GM12872 (cell line): ENCODE measurements around the gene CRACDL.

Experiments
- CTCF ChIP-seq: IDR thresholded peaks from 3 replicates; pipeline ENCODE4 v1.5.1; 2011; ENCODE audit warnings: low read depth, mild to moderate bottlenecking, low read length, moderate library complexity; ENCODE audit not compliant: insufficient read depth

CRACDL gene

GRCh38 chr2:98909317-98910211 is 26.5 kb downstream of the CRACDL start:
- no peak for TF ChIP-seq CTCF

DNA sequence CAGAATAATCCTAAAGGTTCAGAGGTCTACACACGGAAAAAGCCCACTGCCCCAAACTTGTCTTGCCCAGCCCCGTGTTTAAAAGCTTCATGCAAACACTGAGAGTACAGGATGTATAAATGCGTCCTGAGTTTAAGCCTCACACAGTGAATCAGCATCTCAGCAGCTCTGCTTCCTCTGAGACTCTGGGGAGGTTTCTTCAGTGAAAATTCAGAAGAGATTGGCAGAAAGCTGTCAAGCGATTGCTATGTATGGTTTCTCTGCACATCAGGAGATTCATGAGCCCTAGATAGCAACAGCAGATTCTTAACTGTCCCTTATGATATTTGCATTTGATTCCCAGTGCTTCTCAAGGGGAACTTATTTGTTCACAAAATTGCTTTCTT is 27.1 kb downstream of the CRACDL start:
- TF ChIP-seq CTCF = no peak

DNA sequence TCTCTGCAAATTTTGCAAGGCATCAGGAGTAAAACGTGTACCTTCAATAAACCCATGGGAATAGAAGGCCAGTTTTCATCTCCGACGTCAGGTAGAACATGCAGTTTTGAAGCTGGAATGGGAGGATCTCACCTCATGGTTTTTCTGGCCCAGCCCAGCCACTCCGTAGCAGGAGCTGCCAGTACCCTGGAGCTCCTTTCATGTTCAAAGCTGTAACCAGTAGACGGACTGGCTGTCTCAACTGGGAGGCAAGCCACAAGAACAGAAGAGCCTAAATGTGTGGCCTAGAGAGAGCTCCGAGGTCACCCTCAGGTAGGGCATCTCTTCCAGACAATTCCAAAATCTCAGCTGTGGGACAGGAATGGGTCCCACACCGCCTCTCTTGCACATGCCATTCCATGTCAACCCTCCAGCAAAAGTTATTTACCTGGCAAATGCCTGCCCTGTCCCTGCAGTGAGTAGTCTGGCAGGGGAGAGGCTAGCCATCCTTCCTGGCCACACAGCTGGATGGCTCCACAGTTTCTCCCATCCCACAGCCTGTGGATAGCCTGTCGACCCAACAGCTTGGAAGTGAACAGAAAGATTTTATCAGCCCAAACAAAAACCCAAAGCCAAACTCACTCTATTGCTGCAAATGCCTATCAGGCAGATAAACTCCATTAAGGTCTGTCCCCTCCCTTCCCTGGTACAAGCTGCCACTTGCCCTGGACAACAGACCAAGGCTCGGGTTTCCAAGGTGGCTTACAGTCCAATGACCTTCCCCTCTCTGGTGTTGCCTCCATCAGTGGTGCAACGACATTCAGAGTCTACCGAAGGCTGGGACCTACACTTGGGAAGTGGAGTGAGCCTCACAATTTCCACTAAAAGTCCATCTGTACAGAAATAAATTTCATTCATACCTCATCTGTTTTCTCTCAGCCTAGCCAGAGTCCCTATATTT is 27.8 kb downstream of the CRACDL start:
- no peak for TF ChIP-seq CTCF

- no peak for TF ChIP-seq CTCF
Measured at GRCh38 chr2:98907385-98907784, 28.6 kb downstream of the CRACDL start.

- TF ChIP-seq CTCF = no peak
Measured at GRCh38 chr2:98903767-98904485, 32.1 kb downstream of the CRACDL start.

- TF ChIP-seq CTCF = no peak
Measured at GRCh38 chr2:98903064-98903355, 33.0 kb downstream of the CRACDL start.
